Measurements from ENCODE around the gene UNC13D. TPM values are rescaled to one million over a fixed set of nuclear protein-coding genes. Genes with fewer than 3 reads are reported as not detected.
A peak's percentile ranks its signal among the peaks of the same experiment; 100 is the strongest.

Gene UNC13D
- total and polyA plus RNA-seq, 9 of the 15 experiments (the other 6 are each of a cell fraction or from before 2014, with no cell fraction given), result 0.86 to 244 (median 69.2) TPM

DNA sequence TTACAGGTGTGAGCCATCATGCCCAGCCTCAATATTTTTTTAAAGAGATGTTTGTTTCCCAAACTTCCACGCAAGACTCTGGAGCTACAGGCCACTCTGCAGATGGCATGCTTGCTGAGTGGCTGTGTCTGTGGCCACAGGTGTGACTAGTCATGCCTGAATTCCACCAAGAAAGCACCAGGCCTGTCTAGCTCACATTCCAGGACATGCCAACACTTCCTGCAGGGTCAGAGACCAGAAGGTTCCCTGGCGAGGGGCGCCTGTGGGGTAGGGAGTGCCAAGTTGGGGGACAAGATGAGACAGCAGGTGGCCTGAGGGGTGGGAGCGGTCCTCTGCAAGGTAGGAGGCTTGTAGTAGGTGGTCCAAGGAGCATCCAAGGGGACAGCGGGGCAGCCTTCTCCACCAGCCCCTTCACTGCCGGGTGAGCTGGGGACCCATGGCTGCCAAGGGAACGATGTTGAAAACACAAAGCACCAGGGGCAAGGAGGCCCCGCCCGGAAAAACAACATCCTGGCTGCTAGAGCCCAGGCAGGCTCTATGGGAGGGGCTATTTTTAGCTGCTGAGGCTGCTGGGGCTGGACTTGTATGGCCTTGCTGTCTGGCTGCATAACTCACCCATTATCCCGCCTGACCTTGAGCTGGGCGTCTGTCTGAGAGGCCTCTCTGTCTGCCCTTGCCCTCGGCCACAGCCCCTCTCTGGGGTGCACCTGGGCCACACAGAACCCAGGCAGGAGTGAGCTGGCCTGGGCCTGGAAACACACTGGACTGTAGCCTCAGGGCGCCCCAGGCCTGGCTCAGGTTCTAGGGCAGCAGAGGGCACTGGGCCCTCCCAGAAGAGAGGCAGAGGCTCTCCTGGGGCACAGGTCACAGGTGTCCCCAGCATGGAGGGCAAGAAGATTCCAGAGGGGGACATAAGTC is 28.5 kb upstream of the UNC13D start (continued):
- TF ChIP-seq RBM17 (IDR thresholded peaks at IDR 0.05; ENCODE audit: borderline replicate concordance, low read depth, low read length), result no peak
- no peak for TF ChIP-seq CAMTA2 (CRISPR knock-in tag; conservative IDR thresholded peaks at IDR 0.05)
- no peak for TF ChIP-seq ZNF133 (CRISPR knock-in tag; IDR thresholded peaks at IDR 0.05)
- no peak for TF ChIP-seq HOMEZ (CRISPR knock-in tag; IDR thresholded peaks at IDR 0.05)
- no peak for TF ChIP-seq TGIF2 (CRISPR knock-in tag; IDR thresholded peaks at IDR 0.05)
- TF ChIP-seq NUFIP1 (IDR thresholded peaks at IDR 0.05; ENCODE audit: partially characterized antibody), result no peak
- TF ChIP-seq, protein P1, sequence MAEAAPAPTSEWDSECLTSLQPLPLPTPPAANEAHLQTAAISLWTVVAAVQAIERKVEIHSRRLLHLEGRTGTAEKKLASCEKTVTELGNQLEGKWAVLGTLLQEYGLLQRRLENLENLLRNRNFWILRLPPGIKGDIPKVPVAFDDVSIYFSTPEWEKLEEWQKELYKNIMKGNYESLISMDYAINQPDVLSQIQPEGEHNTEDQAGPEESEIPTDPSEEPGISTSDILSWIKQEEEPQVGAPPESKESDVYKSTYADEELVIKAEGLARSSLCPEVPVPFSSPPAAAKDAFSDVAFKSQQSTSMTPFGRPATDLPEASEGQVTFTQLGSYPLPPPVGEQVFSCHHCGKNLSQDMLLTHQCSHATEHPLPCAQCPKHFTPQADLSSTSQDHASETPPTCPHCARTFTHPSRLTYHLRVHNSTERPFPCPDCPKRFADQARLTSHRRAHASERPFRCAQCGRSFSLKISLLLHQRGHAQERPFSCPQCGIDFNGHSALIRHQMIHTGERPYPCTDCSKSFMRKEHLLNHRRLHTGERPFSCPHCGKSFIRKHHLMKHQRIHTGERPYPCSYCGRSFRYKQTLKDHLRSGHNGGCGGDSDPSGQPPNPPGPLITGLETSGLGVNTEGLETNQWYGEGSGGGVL (CRISPR knock-in tag; IDR thresholded peaks at IDR 0.05), result no peak
- TF ChIP-seq PCBP2 (IDR thresholded peaks at IDR 0.05; ENCODE audit: low read depth, low read length, poor library complexity, severe bottlenecking), result no peak
- no peak for TF ChIP-seq ZKSCAN8 (CRISPR knock-in tag; IDR thresholded peaks at IDR 0.05)
- no peak for TF ChIP-seq RBM39 (optimal IDR thresholded peaks at IDR 0.05; ENCODE audit: low read depth, low read length)
- TF ChIP-seq POLR2G (IDR thresholded peaks at IDR 0.05; ENCODE audit: low read depth, low read length), result 0 out of 2 replicates have a peak, but pooled peaks have one; percentile 37
- TF ChIP-seq SIX5 (IDR thresholded peaks at IDR 0.05; ENCODE audit: borderline replicate concordance in 1 of 2, insufficient read depth in 1 of 2, low read depth in 1 of 2, low read length in 2 of 2), result no peak
- no peak for TF ChIP-seq TBP (optimal IDR thresholded peaks at IDR 0.05; ENCODE audit: low read depth, low read length)
- TF ChIP-seq, protein P2, sequence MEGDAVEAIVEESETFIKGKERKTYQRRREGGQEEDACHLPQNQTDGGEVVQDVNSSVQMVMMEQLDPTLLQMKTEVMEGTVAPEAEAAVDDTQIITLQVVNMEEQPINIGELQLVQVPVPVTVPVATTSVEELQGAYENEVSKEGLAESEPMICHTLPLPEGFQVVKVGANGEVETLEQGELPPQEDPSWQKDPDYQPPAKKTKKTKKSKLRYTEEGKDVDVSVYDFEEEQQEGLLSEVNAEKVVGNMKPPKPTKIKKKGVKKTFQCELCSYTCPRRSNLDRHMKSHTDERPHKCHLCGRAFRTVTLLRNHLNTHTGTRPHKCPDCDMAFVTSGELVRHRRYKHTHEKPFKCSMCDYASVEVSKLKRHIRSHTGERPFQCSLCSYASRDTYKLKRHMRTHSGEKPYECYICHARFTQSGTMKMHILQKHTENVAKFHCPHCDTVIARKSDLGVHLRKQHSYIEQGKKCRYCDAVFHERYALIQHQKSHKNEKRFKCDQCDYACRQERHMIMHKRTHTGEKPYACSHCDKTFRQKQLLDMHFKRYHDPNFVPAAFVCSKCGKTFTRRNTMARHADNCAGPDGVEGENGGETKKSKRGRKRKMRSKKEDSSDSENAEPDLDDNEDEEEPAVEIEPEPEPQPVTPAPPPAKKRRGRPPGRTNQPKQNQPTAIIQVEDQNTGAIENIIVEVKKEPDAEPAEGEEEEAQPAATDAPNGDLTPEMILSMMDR (IDR thresholded peaks at IDR 0.05 in 2 of 3, conservative IDR thresholded peaks at IDR 0.05 in 1 of 3; ENCODE audit: insufficient read depth in 2 of 3, low read depth in 1 of 3, low read length in 3 of 3), result no peak
- TF ChIP-seq CREM (IDR thresholded peaks at IDR 0.05; ENCODE audit: low read depth), result no peak
- TF ChIP-seq, protein P3, sequence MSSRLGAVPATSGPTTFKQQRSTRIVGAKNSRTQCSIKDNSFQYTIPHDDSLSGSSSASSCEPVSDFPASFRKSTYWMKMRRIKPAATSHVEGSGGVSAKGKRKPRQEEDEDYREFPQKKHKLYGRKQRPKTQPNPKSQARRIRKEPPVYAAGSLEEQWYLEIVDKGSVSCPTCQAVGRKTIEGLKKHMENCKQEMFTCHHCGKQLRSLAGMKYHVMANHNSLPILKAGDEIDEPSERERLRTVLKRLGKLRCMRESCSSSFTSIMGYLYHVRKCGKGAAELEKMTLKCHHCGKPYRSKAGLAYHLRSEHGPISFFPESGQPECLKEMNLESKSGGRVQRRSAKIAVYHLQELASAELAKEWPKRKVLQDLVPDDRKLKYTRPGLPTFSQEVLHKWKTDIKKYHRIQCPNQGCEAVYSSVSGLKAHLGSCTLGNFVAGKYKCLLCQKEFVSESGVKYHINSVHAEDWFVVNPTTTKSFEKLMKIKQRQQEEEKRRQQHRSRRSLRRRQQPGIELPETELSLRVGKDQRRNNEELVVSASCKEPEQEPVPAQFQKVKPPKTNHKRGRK (tag; IDR thresholded peaks at IDR 0.05), result no peak
- no peak for TF ChIP-seq ZNF830 (CRISPR knock-in tag; IDR thresholded peaks at IDR 0.05)
- TF ChIP-seq ZNF444 (CRISPR knock-in tag; IDR thresholded peaks at IDR 0.05), result no peak
- TF ChIP-seq CCNT2 (IDR thresholded peaks at IDR 0.05; ENCODE audit: borderline replicate concordance, extremely low read depth, insufficient read length, low read depth, low read length), result no peak
